GM21528 (cell line): ENCODE measurements around the gene SLC66A3.

Source experiments
- ATAC-seq: cut with Tn5 transposase; IDR thresholded peaks from one replicate; pipeline ENCODE4 v1.9.1; 2021; ENCODE audit warnings: mild to moderate bottlenecking, moderate library complexity; ENCODE audit not compliant: unreplicated experiment, low FRiP score

Gene SLC66A3

GRCh38 chr2:11133936-11134320 lies 21.3 kb upstream of the SLC66A3 start:
- ATAC-seq, result no peak

GRCh38 chr2:11134349-11134748 lies 20.9 kb upstream of the SLC66A3 start:
- no peak for ATAC-seq

GRCh38 chr2:11140492-11140891 lies 14.8 kb upstream of the SLC66A3 start:
- no peak for ATAC-seq

- ATAC-seq, result no peak
Measured at GRCh38 chr2:11141319-11141718, 13.9 kb upstream of the SLC66A3 start.

- no peak for ATAC-seq
Measured at GRCh38 chr2:11142330-11142729, 12.9 kb upstream of the SLC66A3 start.

- ATAC-seq, result no peak
Measured at GRCh38 chr2:11142987-11143386, 12.3 kb upstream of the SLC66A3 start.

GRCh38 chr2:11144077-11144737 lies 11.1 kb upstream of the SLC66A3 start:
- ATAC-seq, result no peak

- no peak for ATAC-seq
Measured at GRCh38 chr2:11144738-11145079, 10.6 kb upstream of the SLC66A3 start.

- ATAC-seq, result no peak
Measured at GRCh38 chr2:11145350-11145749, 9.9 kb upstream of the SLC66A3 start.

GRCh38 chr2:11146076-11146475 lies 9.2 kb upstream of the SLC66A3 start:
- no peak for ATAC-seq

GRCh38 chr2:11147263-11147662 lies 8.0 kb upstream of the SLC66A3 start:
- no peak for ATAC-seq

GRCh38 chr2:11152591-11152990 lies 2.7 kb upstream of the SLC66A3 start:
- no peak for ATAC-seq

GRCh38 chr2:11154016-11154922 lies 998 bp upstream of the SLC66A3 start:
- ATAC-seq, result peak; percentile 23

GRCh38 chr2:11154923-11155380 lies 315 bp upstream of the SLC66A3 start:
- ATAC-seq, result peak; percentile 59

- ATAC-seq, result no peak
Measured at GRCh38 chr2:11156396-11157075, 1.3 kb downstream of the SLC66A3 start.

- no peak for ATAC-seq
Measured at GRCh38 chr2:11157296-11157695, 2.0 kb downstream of the SLC66A3 start.

GRCh38 chr2:11157731-11158130 lies 2.5 kb downstream of the SLC66A3 start:
- ATAC-seq, result no peak

GRCh38 chr2:11158916-11159573 lies 3.8 kb downstream of the SLC66A3 start:
- ATAC-seq, result no peak

GRCh38 chr2:11159574-11160170 lies 4.4 kb downstream of the SLC66A3 start:
- no peak for ATAC-seq

- no peak for ATAC-seq
Measured at GRCh38 chr2:11160256-11160655, 5.0 kb downstream of the SLC66A3 start.
